ENCODE results near the gene MAGEB16. TPM values are rescaled to one million over a fixed set of nuclear protein-coding genes. Genes with fewer than 3 reads are reported as not detected.
A peak's percentile ranks its signal among the peaks of the same experiment; 100 is the strongest.

The MAGEB16 gene
- total RNA-seq, 1 donor from 2014 or later: not detected

GRCh38 chrX:35809781-35810180 lies 11.6 kb downstream of the MAGEB16 start:
- no peaks in the 10 kb centered on the region for H3K27me3 ChIP-seq (ENCODE audit: control insufficient read depth, insufficient read depth, low read length)
- TF ChIP-seq, protein P1, sequence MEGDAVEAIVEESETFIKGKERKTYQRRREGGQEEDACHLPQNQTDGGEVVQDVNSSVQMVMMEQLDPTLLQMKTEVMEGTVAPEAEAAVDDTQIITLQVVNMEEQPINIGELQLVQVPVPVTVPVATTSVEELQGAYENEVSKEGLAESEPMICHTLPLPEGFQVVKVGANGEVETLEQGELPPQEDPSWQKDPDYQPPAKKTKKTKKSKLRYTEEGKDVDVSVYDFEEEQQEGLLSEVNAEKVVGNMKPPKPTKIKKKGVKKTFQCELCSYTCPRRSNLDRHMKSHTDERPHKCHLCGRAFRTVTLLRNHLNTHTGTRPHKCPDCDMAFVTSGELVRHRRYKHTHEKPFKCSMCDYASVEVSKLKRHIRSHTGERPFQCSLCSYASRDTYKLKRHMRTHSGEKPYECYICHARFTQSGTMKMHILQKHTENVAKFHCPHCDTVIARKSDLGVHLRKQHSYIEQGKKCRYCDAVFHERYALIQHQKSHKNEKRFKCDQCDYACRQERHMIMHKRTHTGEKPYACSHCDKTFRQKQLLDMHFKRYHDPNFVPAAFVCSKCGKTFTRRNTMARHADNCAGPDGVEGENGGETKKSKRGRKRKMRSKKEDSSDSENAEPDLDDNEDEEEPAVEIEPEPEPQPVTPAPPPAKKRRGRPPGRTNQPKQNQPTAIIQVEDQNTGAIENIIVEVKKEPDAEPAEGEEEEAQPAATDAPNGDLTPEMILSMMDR (IDR thresholded peaks at IDR 0.05; ENCODE audit: insufficient read depth, low read length, poor library complexity, severe bottlenecking): no peak
- peak; percentile 25 for DNase-seq (ENCODE audit: low read depth)
- no peaks in the 10 kb centered on the region for H3K36me3 ChIP-seq (ENCODE audit: control insufficient read depth, insufficient read depth, low read length)
- no peak overlapping the region for H3K4me3 ChIP-seq (ENCODE audit: low read depth, low read length)

DNA sequence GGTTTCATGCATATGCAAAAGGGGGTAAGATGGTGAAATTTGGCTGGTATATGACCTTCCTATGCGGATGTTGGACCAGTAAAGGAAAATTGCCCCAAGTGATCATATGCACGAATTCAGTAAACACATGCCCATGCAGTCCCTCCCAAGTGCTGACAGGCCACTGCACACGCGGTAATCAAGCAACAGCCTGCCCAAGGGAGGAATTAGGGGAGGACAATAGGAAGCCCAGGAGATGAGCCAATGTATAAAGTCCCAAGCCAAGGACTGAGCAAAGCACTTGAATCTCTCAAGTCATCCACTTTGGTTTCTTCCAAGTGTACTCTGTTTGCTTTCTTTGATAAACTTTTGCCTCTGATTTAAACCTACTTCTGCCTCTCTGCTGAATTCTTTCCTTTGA lies 21.1 kb downstream of the MAGEB16 start:
- Histone ChIP-seq H3K27me3 (ENCODE audit: control insufficient read depth, insufficient read depth, low read length) (no peaks in the 10 kb centered on the region), H3K4me3 (ENCODE audit: low read depth, low read length) (no peak overlapping the region), H3K36me3 (ENCODE audit: control insufficient read depth, insufficient read depth, low read length) (no peaks in the 10 kb centered on the region)
- TF ChIP-seq, protein P1 (IDR thresholded peaks at IDR 0.05; ENCODE audit: insufficient read depth, low read length, poor library complexity, severe bottlenecking): no peak
- DNase-seq (ENCODE audit: low read depth): no peak

DNA sequence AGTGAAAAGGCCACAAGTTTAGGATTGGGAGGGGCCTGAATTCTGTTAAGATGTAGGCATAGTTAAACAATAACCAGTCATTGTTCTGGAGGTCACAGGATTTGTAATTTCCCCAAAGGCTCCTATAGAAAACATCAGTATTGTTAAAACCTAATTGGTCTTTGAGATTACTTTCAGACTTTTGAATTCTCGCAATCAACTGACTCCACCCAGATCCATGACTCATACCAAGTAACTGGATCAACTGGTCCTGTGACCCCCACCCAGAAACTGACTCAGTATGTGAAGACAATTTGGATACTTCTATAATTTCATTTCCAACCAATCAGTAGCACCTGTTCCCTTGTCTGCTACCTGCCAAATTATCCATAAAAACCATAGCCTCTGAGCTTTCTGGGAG lies 28.4 kb downstream of the MAGEB16 start:
- no peaks in the 10 kb centered on the region for H3K36me3 ChIP-seq (ENCODE audit: control insufficient read depth, insufficient read depth, low read length)
- DNase-seq (ENCODE audit: low read depth): no peak
- H3K27me3 ChIP-seq (ENCODE audit: control insufficient read depth, insufficient read depth, low read length): no peaks in the 10 kb centered on the region
- TF ChIP-seq, protein P1 (IDR thresholded peaks at IDR 0.05; ENCODE audit: insufficient read depth, low read length, poor library complexity, severe bottlenecking): no peak
- no peak overlapping the region for H3K4me3 ChIP-seq (ENCODE audit: low read depth, low read length)

GRCh38 chrX:35829501-35829900 lies 31.4 kb downstream of the MAGEB16 start:
- Histone ChIP-seq H3K27me3 (ENCODE audit: control insufficient read depth, insufficient read depth, low read length) (no peaks in the 10 kb centered on the region), H3K36me3 (ENCODE audit: control insufficient read depth, insufficient read depth, low read length) (no peaks in the 10 kb centered on the region), H3K4me3 (ENCODE audit: low read depth, low read length) (no peak overlapping the region)
- DNase-seq (ENCODE audit: low read depth): no peak
- TF ChIP-seq, protein P1 (IDR thresholded peaks at IDR 0.05; ENCODE audit: insufficient read depth, low read length, poor library complexity, severe bottlenecking): no peak

- H3K27me3 ChIP-seq (ENCODE audit: control insufficient read depth, insufficient read depth, low read length): no peaks in the 10 kb centered on the region
- H3K36me3 ChIP-seq (ENCODE audit: control insufficient read depth, insufficient read depth, low read length): no peaks in the 10 kb centered on the region
- DNase-seq (ENCODE audit: low read depth): no peak
- TF ChIP-seq, protein P1 (IDR thresholded peaks at IDR 0.05; ENCODE audit: insufficient read depth, low read length, poor library complexity, severe bottlenecking): no peak
- no peak overlapping the region for H3K4me3 ChIP-seq (ENCODE audit: low read depth, low read length)
Measured at GRCh38 chrX:35841872-35842271, 43.7 kb downstream of the MAGEB16 start.

DNA sequence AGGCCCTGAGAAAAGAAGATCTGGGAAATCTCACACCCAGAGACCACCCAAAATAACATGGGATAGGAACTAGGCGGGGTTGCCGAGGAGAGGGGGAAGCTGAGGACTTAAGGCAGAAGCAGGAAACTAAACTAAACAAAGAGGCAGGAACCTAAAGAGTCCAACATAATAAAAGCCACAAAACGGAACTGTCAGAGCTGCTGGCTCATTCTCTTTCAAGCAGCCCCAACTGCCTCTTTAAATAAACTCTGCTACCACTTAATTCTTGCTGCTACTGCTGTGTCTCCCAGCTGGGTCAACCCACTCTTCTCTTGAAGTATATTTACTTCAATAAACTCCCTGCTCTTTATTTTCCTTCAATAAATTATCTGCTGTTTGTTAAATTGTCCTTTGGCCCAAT lies 44.5 kb downstream of the MAGEB16 start:
- H3K4me3 ChIP-seq (ENCODE audit: low read depth, low read length): no peak overlapping the region
- no peaks in the 10 kb centered on the region for H3K27me3 ChIP-seq (ENCODE audit: control insufficient read depth, insufficient read depth, low read length)
- no peaks in the 10 kb centered on the region for H3K36me3 ChIP-seq (ENCODE audit: control insufficient read depth, insufficient read depth, low read length)
- no peak for DNase-seq (ENCODE audit: low read depth)
- TF ChIP-seq, protein P1 (IDR thresholded peaks at IDR 0.05; ENCODE audit: insufficient read depth, low read length, poor library complexity, severe bottlenecking): no peak
